ENCODE results near the gene BCAM.

DNA sequence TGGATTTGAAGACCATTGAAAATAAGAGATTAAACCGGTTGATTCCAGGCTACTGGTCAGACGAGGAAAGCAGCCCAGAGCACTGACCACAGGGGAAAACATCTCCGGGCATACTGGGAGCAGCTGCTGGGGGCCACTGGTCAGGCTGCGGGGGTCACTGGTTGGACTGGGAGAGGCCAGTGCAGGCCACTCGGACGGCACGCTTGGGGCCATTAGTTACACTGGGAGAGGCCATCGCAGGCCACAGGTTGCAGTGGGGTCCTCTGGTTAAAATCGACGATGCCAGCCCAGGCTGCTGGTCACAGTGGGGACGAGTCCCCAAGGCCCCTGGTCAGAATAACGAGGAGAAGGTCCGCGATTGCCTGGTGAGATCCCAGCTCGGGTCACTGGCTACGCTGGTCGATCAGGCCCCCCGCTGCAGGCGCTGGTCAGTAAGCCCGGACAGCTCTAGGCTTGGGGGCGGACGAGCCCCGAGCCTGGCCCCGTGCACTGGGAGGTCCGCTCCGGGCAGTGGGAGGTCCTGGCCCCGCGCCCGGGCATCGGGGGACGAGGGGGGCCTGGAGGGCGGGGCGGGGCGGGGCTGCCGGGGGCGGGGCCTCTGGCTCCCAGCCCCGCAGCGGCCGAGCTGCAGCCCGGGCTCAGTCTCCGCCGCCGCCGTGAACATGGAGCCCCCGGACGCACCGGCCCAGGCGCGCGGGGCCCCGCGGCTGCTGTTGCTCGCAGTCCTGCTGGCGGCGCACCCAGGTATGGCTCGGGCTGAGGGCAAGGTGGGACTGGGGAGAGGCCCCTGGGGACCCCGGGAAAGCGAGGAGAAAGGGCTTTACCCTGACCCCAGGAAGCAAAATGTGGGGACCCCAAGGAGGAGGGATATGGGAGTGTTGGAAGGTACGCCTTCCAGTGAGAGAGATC is at the start of gene BCAM:
- TF ChIP-seq, protein P1, sequence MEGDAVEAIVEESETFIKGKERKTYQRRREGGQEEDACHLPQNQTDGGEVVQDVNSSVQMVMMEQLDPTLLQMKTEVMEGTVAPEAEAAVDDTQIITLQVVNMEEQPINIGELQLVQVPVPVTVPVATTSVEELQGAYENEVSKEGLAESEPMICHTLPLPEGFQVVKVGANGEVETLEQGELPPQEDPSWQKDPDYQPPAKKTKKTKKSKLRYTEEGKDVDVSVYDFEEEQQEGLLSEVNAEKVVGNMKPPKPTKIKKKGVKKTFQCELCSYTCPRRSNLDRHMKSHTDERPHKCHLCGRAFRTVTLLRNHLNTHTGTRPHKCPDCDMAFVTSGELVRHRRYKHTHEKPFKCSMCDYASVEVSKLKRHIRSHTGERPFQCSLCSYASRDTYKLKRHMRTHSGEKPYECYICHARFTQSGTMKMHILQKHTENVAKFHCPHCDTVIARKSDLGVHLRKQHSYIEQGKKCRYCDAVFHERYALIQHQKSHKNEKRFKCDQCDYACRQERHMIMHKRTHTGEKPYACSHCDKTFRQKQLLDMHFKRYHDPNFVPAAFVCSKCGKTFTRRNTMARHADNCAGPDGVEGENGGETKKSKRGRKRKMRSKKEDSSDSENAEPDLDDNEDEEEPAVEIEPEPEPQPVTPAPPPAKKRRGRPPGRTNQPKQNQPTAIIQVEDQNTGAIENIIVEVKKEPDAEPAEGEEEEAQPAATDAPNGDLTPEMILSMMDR (IDR thresholded peaks at IDR 0.05): no peak
- no peak for TF ChIP-seq POLR2A (IDR thresholded peaks at IDR 0.05)
